WTC11 (cell line): Measurements from ENCODE around the gene GSN. TPM values are rescaled to one million over a fixed set of nuclear protein-coding genes. Genes with fewer than 3 reads are reported as not detected.

ENCODE experiments used
- ATAC-seq: fragments of 200-7000 bp; cut with Tn5 transposase; 2 replicates; pipeline ENCODE4 v1.10.0; 2021; ENCODE audit warnings: mild to moderate bottlenecking, moderate library complexity
- CTCF ChIA-PET: fragments of 300-600 bp; sonication (Branson Sonifier 250); formaldehyde crosslinking; loops from one replicate; lab custom pipeline; 2021; ENCODE audit warnings: antibody characterized with exemption; lab: Charles Lee
- POLR2A ChIA-PET: fragments of 350-600 bp; sonication (Branson Sonifier 250); formaldehyde crosslinking; loops from one replicate; lab custom pipeline; 2021; ENCODE audit warnings: antibody characterized with exemption; lab: Charles Lee
- DNase-seq: peaks from one replicate; pipeline ENCODE4 v3.0.0; 2021; ENCODE audit warnings: low spot score
- H3K27ac Mint-ChIP-seq: 2 replicates; pipeline ENCODE4 v1.8.0; 2021; ENCODE audit warnings: mixed read lengths
- H3K27me3 Mint-ChIP-seq: 2 replicates; pipeline ENCODE4 v1.8.0; 2021; ENCODE audit warnings: low read depth, mild to moderate bottlenecking, moderate library complexity, mixed read lengths
- H3K36me3 Mint-ChIP-seq: 2 replicates; pipeline ENCODE4 v1.8.0; 2021; ENCODE audit warnings: mixed read lengths
- H3K4me1 Mint-ChIP-seq: 2 replicates; pipeline ENCODE4 v1.8.0; 2022; ENCODE audit warnings: mixed read lengths
- H3K4me3 Mint-ChIP-seq: 2 replicates; pipeline ENCODE4 v1.8.0; 2021; ENCODE audit warnings: mild to moderate bottlenecking, moderate library complexity, mixed read lengths
- H3K9me3 Mint-ChIP-seq: 2 replicates; pipeline ENCODE4 v1.8.0; 2021; ENCODE audit warnings: mixed read lengths
- AFF4 ChIP-seq: sonication (generic); formaldehyde crosslinking; IDR thresholded peaks from 2 replicates; pipeline ENCODE4 v1.8.1; 2023; ENCODE audit warnings: mild to moderate bottlenecking, missing genetic modification reagents, borderline replicate concordance
- ATF1 ChIP-seq: sonication (generic); formaldehyde crosslinking; IDR thresholded peaks from 2 replicates; pipeline ENCODE4 v1.8.1; 2023; ENCODE audit warnings: mild to moderate bottlenecking, moderate library complexity, missing genetic modification reagents
- ATF3 ChIP-seq: sonication (generic); formaldehyde crosslinking; conservative IDR thresholded peaks from 2 replicates; pipeline ENCODE4 v1.8.1; 2022; ENCODE audit warnings: mild to moderate bottlenecking, missing genetic modification reagents
- CBFB ChIP-seq: sonication (generic); formaldehyde crosslinking; IDR thresholded peaks from 2 replicates; pipeline ENCODE4 v1.8.1; 2022; ENCODE audit warnings: mild to moderate bottlenecking, low read depth, missing genetic modification reagents
- FOXP4 ChIP-seq: sonication (generic); formaldehyde crosslinking; IDR thresholded peaks from 2 replicates; pipeline ENCODE4 v1.8.0; 2022; ENCODE audit warnings: mild to moderate bottlenecking, missing genetic modification reagents
- IRF2 ChIP-seq: sonication (generic); formaldehyde crosslinking; IDR thresholded peaks from 2 replicates; pipeline ENCODE4 v1.8.0; 2022; ENCODE audit warnings: low read depth, missing genetic modification reagents, borderline replicate concordance
- JAZF1 ChIP-seq: fragments of 250-450 bp; sonication (Bioruptor Pico); IDR thresholded peaks from 2 replicates; pipeline ENCODE4 v1.9.0; 2021; ENCODE audit warnings: moderate library complexity, mild to moderate bottlenecking, inconsistent platforms
- JUN ChIP-seq: sonication (generic); formaldehyde crosslinking; IDR thresholded peaks from 2 replicates; pipeline ENCODE4 v1.8.0; 2023; ENCODE audit warnings: mild to moderate bottlenecking, missing genetic modification reagents
- NFATC4 ChIP-seq: fragments of 250-450 bp; sonication (Bioruptor Pico); IDR thresholded peaks from 2 replicates; pipeline ENCODE4 v1.9.0; 2021; ENCODE audit warnings: mild to moderate bottlenecking
- NR1H2 ChIP-seq: sonication (generic); formaldehyde crosslinking; IDR thresholded peaks from 2 replicates; pipeline ENCODE4 v1.9.0; 2021; ENCODE audit warnings: mild to moderate bottlenecking, moderate library complexity, missing genetic modification reagents
- NR2C2 ChIP-seq: sonication (generic); formaldehyde crosslinking; IDR thresholded peaks from 2 replicates; pipeline ENCODE4 v1.8.0; 2022; ENCODE audit warnings: mild to moderate bottlenecking, missing genetic modification reagents
- PRRX2 ChIP-seq: fragments of 250-450 bp; sonication (Bioruptor Pico); IDR thresholded peaks from 2 replicates; pipeline ENCODE4 v1.8.0; 2021; ENCODE audit warnings: mild to moderate bottlenecking
- SMAD3 ChIP-seq: sonication (generic); formaldehyde crosslinking; IDR thresholded peaks from 2 replicates; pipeline ENCODE4 v1.8.0; 2022; ENCODE audit warnings: missing genetic modification reagents, mild to moderate bottlenecking, borderline replicate concordance
- SMAD4 ChIP-seq: sonication (generic); formaldehyde crosslinking; IDR thresholded peaks from 2 replicates; pipeline ENCODE4 v1.8.0; 2022; ENCODE audit warnings: mild to moderate bottlenecking, missing genetic modification reagents
- TEAD4 ChIP-seq: sonication (generic); formaldehyde crosslinking; IDR thresholded peaks from 2 replicates; pipeline ENCODE4 v1.8.0; 2022; ENCODE audit warnings: mild to moderate bottlenecking, missing genetic modification reagents
- ZNF232 ChIP-seq: sonication (generic); formaldehyde crosslinking; IDR thresholded peaks from 2 replicates; pipeline ENCODE4 v1.8.0; 2022; ENCODE audit warnings: mild to moderate bottlenecking, missing genetic modification reagents
- ZNF263 ChIP-seq: sonication (generic); formaldehyde crosslinking; IDR thresholded peaks from 2 replicates; pipeline ENCODE4 v1.8.1; 2022; ENCODE audit warnings: low read depth, mild to moderate bottlenecking, moderate library complexity, missing genetic modification reagents
- ZNF416 ChIP-seq: fragments of 250-450 bp; sonication (Bioruptor Pico); IDR thresholded peaks from 2 replicates; pipeline ENCODE4 v1.9.0; 2021; ENCODE audit warnings: mild to moderate bottlenecking, inconsistent platforms
- ZNF423 ChIP-seq: fragments of 250-450 bp; sonication (Bioruptor Pico); IDR thresholded peaks from 2 replicates; pipeline ENCODE4 v2.1.2; 2022; ENCODE audit warnings: mild to moderate bottlenecking, moderate library complexity
- ZNF671 ChIP-seq: fragments of 250-450 bp; sonication (Bioruptor Pico); IDR thresholded peaks from 2 replicates; pipeline ENCODE4 v1.8.0; 2021; ENCODE audit warnings: mild to moderate bottlenecking
- ZSCAN18 ChIP-seq: fragments of 250-450 bp; sonication (Bioruptor Pico); IDR thresholded peaks from 2 replicates; pipeline ENCODE4 v2.1.2; 2022; ENCODE audit warnings: mild to moderate bottlenecking, moderate library complexity
- total RNA-seq: library from RNA; stranded (reverse); gene quantifications from 3 replicates; pipeline ENCODE4 v1.2.3, GENCODE V29; 2021

Gene GSN
- total RNA-seq, 1 experiment from 2014 or later: 47.0 TPM

GRCh38 chr9:121239071-121239470 is 28.9 kb upstream of the GSN start:
- peaks cover 11% of the 10 kb centered on the region for H3K4me1 Mint-ChIP-seq
- POLR2A ChIA-PET: no interaction called here
- DNase-seq: no peak
- ATAC-seq: no peak
- CTCF ChIA-PET: no interaction called here
- H3K27me3 Mint-ChIP-seq: peaks cover 8% of the 10 kb centered on the region
- H3K4me3 Mint-ChIP-seq: no peak overlapping the region
- no peak overlapping the region for H3K27ac Mint-ChIP-seq
- H3K36me3 Mint-ChIP-seq: peaks cover 3% of the 10 kb centered on the region
- peaks cover 7% of the 10 kb centered on the region for H3K9me3 Mint-ChIP-seq
- TF ChIP-seq CBFB (CRISPR knock-in tag): no peak
- no peak for TF ChIP-seq SMAD3 (CRISPR knock-in tag)
- no peak for TF ChIP-seq NFATC4 (CRISPR knock-in tag)
- TF ChIP-seq ATF1 (CRISPR knock-in tag): no peak
- TF ChIP-seq JUN (CRISPR knock-in tag): no peak
- no peak for TF ChIP-seq SMAD4 (CRISPR knock-in tag)
- no peak for TF ChIP-seq JAZF1 (CRISPR knock-in tag)
- no peak for TF ChIP-seq ATF3 (CRISPR knock-in tag)

- TF ChIP-seq NR2C2 (CRISPR knock-in tag) (no peak), ZSCAN18 (CRISPR knock-in tag) (no peak), ZNF263 (CRISPR knock-in tag) (no peak), AFF4 (CRISPR knock-in tag) (no peak), JUN (CRISPR knock-in tag) (no peak)
- peaks cover 13% of the 10 kb centered on the region for H3K9me3 Mint-ChIP-seq
- peaks cover 6% of the 10 kb centered on the region for H3K4me1 Mint-ChIP-seq
- ChIA-PET POLR2A (no interaction called here), CTCF (interaction anchor here (0.7 kb wide), 1 partner anchor 18 kb away, joined by 3 read pairs; no protein-coding TSS in a partner anchor)
- H3K27me3 Mint-ChIP-seq: peaks cover 8% of the 10 kb centered on the region
- peaks cover 9% of the 10 kb centered on the region for H3K36me3 Mint-ChIP-seq
- H3K4me3 Mint-ChIP-seq: no peak overlapping the region
- no peak for ATAC-seq
- H3K27ac Mint-ChIP-seq: no peak overlapping the region
- DNase-seq: no peak
Observed at GRCh38 chr9:121239851-121240250, 28.1 kb upstream of the GSN start.

- peaks cover 9% of the 10 kb centered on the region for H3K36me3 Mint-ChIP-seq
- H3K27me3 Mint-ChIP-seq: peaks cover 8% of the 10 kb centered on the region
- no peak for ATAC-seq
- H3K4me3 Mint-ChIP-seq: no peak overlapping the region
- H3K27ac Mint-ChIP-seq: no peak overlapping the region
- ChIA-PET CTCF (interaction anchor here (0.7 kb wide), 1 partner anchor 19 kb away, joined by 3 read pairs; no protein-coding TSS in a partner anchor), POLR2A (no interaction called here)
- TF ChIP-seq IRF2: no peak
- TF ChIP-seq NR1H2 (CRISPR knock-in tag): no peak
- TF ChIP-seq ZNF416 (CRISPR knock-in tag): no peak
- TF ChIP-seq TEAD4 (CRISPR knock-in tag): no peak
- TF ChIP-seq FOXP4 (CRISPR knock-in tag): no peak
- TF ChIP-seq ZNF671 (CRISPR knock-in tag): no peak
- TF ChIP-seq ZNF232 (CRISPR knock-in tag): no peak
- TF ChIP-seq AFF4 (CRISPR knock-in tag): no peak
- no peak for TF ChIP-seq SMAD3 (CRISPR knock-in tag)
- TF ChIP-seq ZNF423 (CRISPR knock-in tag): no peak
- TF ChIP-seq PRRX2 (CRISPR knock-in tag): no peak
- TF ChIP-seq ZNF263 (CRISPR knock-in tag): no peak
- TF ChIP-seq, all 79 proteins: peak for 0
- Mint-ChIP-seq H3K9me3 (peaks cover 13% of the 10 kb centered on the region), H3K4me1 (peaks cover 6% of the 10 kb centered on the region)
- no peak for DNase-seq
Observed at GRCh38 chr9:121240472-121241135, 27.4 kb upstream of the GSN start.
